ENCODE results near the gene HACD4.

GRCh38 chr9:20996809-20997208 is 34.6 kb downstream of the HACD4 start:
- TF ChIP-seq CTCF (IDR thresholded peaks at IDR 0.05) = no peak
- TF ChIP-seq BCL3 (IDR thresholded peaks at IDR 0.05) = no peak
- TF ChIP-seq EP300 (IDR thresholded peaks at IDR 0.05) = no peak
- TF ChIP-seq POLR2AphosphoS2 (conservative IDR thresholded peaks at IDR 0.05; ENCODE audit: low read length) = no peak
- TF ChIP-seq BHLHE40 (IDR thresholded peaks at IDR 0.05; ENCODE audit: low read depth, low read length) = no peak
- TF ChIP-seq JUN (IDR thresholded peaks at IDR 0.05) = no peak
- no peak for TF ChIP-seq POLR2A (IDR thresholded peaks at IDR 0.05; ENCODE audit: low read length)
- TF ChIP-seq USF2 (IDR thresholded peaks at IDR 0.05) = no peak
- TF ChIP-seq ESRRA (IDR thresholded peaks at IDR 0.05; ENCODE audit: borderline replicate concordance, low read length) = no peak
- no peak for TF ChIP-seq HOXA7 (CRISPR knock-in tag; IDR thresholded peaks at IDR 0.05)
- no peak for TF ChIP-seq E2F6 (IDR thresholded peaks at IDR 0.05; ENCODE audit: borderline replicate concordance, low read depth)
- TF ChIP-seq MAZ (IDR thresholded peaks at IDR 0.05; ENCODE audit: borderline replicate concordance, low read depth, low read length) = no peak
- TF ChIP-seq GATA3 (IDR thresholded peaks at IDR 0.05; ENCODE audit: borderline replicate concordance) = no peak
